ENCODE measurements around the gene AGT.
"Not testable (repeated sequence)": the region's sequence is repeated elsewhere in the genome, so short reads cannot be mapped to it uniquely, and the experiment has no call there.

Gene AGT

DNA sequence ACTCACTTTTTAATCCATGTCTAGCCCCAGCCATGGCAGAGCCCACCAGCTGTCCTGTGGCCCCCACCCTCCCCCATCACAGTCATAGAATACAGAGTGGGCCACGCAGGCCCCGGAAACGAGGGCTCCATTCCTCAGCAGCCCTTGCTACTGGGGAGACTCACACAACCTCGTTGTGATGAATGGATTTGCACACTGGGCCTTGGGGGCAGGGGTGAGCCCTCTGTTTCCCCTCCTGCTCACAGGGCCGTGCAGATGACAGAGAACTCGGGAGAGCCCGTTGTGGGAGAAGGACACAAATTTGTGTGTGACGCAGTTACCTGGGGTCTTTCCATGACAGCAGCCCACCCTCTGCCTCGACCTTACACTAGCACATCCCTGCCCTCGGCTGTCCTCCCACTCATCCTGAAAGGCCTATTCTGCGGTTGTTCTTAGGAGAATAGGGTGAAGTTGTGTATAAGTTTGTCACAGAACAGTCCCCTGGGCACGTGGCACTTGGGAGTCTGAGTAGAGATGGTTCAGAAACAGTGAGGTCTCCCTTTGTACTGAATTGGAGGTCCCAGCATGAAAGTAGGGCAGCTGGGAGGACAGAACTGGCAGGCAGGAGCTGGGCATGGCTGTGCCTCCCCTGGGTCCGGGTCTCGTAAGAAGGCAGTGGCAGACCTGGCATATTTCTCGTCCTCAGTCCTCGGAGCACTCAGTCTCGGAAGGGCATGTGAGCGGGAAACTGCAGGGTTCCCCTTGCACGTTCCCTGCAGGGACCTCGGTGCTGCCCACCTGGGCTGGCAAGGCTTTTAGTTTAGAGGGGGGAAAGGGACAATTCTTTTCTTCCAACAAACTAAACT is 6.8 kb downstream of the AGT start:
- DNase-seq, result no peak

DNA sequence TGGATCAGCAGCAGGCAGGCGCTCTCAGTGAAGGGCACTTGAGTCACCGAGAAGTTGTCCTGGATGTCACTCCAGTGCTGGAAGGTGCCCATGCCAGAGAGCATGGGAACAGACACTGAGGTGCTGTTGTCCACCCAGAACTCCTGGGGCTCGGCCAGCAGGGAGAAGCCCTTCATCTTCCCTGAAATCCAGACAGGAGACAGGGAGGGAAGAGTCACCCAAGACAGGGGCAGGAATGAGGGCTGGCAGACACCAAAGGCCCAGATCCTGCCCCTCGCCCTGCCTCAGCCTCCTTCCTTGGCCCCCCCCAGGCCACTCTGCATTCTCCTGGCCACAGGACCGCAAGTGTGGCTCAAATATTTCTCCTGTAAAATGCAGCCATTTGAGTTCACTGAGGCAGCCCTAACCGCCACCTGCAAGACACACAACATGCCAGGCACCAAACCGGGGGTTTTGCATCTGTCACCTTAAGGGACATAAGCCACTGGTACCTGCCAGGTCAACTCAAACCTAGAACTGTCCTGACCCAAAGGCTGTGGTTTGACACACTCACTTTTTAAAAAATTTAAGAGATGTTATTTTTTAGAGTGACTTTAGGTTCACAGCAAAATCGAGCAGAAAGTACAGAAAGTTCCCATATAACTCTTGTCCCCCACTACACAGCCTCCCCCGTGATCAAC is 7.8 kb downstream of the AGT start:
- no peak for DNase-seq

DNA sequence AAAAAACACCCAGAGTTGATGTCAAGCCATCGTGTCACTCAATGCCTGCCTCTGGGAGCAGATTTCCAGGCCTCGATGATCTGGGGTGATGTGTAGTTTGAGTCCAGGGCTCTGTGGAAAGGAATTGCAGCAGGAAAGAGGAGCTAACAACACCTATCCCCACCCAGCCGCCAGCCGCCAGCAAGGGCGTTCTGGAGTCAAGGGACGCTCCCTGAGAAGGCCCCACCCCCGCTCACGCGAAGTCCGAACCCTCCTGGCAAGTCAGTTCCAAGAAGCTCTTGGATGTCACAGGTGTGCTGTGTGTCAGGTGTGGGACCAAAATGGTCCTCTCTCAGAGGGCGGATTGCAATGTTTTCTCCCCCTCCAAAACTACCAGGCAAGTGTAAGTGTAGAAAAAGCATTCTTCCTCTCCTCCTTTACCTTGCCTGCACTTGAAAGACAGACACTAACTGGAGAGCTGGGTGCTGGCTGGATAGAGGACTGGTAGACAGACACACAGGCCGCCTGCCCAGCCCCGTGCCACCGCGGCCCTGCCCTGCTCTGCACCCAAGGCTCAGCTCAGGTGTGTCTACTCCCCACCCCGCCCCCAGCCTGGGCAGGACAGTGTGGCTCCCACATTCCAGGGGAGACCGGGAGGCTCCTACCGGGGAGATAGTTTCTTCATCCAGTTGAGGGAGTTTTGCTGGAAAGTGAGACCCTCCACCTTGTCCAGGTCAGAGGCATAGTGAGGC is 8.5 kb downstream of the AGT start:
- DNase-seq, result no peak

DNA sequence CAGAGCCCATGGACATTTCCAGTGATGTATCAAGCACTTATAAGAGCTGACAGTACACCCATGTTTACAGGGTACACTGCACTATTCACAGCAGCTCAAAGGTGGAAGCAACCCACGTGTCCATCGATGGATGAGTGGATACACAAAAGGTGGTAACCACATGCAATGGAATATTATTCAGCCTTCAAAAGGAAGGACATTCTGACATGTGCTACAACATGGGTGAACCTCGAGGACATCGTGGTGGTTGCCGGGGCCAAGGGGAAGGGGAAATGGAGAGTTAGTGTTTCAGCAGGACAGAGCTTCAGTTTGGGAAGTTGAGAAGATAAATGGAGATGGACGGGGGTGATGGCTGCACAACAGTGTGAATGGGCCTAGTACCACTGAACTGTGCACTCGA is 9.1 kb downstream of the AGT start:
- DNase-seq, result no peak

DNA sequence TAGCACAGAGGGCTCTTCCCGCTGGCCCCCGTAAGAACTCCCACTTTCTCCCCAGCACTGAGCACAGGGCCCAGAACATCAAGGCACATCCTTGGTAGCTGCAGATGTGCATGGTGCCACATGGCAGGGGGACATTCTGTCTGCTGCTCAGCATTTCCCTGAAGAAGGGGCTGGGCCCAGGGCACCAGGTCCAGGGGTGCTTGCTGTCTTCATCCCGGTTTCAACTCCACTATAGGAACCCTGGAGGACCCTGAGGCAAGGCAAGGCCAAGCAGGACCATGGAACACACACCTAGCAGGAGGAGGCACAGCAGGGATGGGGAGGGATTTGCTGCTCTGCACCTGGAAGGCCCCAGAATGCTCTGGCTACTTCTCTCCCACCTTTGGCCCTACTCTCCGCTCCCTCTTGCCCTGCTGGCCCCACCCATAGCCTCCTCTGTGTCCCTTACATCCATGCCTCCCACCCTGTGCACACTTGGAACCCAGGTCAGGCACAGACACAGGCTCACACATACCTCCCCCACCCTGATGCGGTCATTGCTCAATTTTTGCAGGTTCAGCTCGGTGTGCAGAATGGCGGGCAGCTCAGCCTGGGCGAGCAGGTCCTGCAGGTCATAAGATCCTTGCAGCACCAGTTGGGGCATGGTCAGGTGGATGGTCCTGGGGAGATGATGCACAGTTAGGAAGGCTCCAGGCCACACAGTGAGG is 10.1 kb downstream of the AGT start:
- DNase-seq, result no peak

DNA sequence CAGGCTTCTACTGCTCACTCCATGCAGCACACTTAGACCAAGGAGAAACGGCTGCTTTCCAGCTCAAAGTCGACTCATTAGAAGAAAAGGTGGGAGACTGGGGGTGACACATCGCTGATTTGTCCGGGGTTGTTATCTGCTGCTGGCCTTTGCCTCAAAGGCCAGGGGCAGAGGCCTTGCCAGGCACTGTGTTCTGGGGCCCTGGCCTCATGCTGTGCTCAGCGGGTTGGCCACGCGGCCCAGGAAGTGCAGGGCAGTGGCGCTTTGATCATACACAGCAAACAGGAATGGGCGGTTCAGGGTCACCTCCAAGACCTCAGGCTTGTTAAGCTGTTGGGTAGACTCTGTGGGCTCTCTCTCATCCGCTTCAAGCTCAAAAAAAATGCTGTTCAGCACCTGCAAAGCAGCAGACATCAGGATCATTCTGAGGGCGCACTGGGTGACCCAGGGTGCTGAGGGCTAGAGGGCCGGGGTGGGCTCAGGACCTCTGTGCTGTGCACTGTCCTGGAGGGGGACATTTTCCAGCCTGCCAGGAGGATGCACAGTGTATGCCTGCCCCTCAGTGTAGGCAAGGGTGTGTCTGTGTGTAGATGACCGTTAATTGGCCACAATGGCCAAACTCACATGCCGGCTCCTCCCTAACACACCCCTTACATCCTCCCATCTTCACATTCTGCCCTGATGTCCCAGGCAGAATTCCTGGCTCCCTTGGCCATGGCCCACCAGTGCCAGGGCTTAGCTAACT is 10.8 kb downstream of the AGT start:
- no peak for DNase-seq

DNA sequence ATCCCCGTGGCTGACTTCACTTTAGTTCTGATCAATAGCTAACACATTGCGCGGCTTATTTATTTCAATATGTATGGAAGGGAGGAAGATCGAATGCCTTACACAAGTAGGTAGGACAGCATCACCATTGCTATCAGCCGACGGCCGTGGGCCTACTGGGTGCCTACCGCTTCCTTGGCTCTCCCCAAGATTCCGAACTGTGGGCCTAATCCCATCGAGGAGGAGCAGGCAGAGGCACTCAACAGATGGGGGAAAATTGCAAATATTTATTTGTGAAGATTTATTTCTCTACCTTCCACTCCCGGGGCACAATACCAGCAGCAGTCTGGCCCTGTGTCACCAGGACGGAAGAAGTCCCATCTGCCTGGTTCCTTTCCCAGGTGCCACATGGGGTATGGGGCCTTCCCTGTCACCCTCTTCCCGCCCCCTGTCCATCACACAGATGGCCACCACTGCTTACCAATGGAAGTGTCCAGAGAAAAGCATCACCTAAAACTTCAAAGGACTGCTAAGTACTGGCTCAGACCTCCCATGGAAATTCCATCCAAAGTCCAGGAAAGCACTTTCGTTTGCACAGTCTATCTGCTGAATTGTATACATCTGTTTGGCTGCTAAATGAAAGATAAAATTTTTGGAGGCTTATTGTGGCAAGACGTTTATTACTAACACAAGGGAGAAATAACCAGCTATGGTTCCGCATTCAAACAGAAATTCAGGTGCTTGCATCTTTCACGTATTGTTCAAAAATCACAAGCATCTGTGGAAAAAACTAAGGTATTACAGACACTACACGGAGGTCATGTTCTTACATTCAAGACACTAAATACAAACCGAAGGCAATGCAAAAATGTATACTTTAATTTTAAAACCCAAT is 11.8 kb downstream of the AGT start:
- DNase-seq, result no peak

DNA sequence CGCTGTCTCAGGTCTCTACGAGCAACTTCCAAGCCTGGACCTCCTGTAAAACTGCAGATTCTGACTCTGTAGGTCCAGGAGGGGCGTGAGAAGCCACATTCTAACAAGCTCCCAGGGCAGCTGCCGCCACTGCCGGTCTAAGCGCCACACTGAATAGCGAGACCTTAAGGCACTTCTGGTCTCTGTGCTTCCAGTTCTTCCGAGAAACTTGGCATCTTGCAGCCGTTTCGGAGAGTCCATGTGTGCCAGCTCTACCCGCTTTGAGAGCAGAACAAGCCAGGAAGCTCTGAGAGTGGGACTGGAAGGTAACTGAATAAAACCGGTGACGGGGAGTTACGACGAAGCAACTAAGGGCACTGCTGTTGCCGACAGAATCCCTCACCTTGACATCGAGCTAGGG is 12.5 kb downstream of the AGT start:
- DNase-seq, result no peak

DNA sequence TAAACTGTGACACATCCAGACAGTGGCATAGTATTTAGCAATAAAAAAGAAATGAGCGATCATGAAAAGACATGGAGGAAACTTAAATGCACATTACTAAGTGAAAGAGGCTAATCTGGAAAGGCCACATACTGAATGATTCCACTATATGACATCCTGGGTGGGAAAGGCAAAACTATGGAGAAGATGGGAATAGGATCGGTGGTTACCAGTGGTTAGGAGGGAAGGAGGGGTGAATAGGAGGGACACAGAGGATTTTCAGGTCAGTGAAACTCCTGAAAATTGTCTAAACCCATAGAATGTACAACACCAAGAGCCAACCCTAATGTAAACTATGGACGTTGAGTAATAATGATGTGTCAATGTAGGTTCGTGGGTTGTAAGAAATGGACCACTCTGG is 13.8 kb downstream of the AGT start:
- DNase-seq, result no peak

DNA sequence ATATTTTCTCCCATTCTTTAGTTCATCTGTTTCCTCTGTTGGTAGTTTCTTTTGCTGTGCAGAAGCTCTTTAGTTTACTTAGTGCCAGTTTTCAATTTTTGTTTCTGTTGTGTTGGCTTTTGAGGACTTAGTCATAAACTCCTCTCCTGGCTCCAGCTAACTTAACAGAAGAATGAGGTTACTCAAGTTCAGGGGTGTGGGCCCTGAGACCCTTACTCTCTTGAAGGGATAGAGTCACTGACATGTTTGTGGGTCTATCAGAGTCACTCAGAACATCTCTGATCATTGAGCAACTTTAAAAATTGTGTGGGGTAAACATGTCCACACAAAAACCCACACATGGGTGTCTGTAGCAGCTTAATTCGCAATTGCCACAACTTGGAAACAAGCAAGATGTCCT is 14.2 kb downstream of the AGT start:
- no peak for DNase-seq

DNA sequence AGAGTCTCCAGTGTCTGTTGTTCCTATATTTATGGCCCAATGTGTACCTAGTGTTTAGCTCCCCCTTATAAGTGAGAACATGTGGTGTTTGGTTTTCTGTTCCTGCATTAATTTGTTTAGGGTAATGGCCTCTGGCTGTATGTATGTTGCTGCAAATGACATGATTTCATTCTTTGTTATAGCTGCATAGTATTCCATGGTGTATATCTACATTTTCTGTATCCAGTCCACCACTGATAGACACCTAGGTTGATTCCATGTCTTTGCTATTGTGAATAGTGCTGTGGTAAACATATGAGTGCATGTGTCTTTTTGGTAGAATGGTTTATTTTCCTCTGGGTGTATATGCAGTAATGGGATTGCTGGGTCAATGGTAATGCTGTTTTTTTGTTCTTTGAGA is 15.0 kb downstream of the AGT start:
- DNase-seq, result not testable (repeated sequence)

DNA sequence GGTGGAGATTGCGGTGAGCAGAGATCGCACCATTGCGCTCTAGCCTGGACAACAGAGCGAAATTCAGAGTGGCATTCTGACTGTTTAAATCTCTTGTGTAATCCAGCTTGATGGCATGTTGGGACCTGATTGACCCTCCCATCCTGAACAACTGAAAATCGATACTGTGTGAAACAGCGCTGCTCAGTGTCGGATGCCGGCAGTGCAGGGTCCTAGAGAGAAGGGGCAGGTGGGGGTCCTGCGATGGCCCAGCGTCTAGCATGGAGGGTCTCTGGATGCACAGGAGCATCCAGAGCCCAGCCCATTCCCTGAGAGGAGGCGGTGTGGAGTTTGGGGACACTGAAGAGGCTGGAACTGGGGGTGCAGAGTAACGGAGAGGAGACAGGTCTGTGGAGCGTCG is 15.8 kb downstream of the AGT start:
- DNase-seq, result no peak

DNA sequence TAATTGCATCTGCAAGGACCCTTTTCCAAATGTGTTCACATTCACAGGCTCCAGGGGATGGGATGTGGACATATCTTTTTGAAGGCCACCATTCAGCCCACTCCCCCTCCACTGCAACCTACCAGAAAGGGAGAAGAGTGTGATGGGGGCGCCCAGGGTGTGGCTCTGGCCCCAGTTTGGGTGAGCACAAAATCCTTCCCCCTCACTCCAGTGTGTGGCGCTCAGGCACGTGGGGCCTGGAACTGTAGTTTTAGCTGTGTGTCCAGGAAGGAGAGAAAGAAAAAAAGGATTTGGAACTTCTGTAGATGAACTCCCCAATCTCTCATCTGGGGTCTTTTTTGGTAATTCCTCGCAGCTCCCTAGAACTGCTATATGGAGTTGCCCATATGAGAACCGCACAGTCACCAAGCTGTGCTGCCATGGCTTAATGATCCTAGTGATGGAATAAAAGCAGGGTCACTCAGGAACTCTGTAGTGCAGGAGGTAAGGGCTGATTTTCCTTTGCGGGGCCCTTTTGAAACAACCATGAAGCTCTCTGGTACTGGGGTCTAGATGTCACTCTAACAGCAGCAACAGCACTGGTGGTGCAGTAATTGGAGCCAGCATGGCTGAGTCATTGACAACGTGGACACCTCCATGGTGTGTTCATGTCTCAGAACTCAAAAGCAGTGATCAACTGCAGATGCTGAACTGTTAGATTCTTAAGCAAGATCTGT is 17.0 kb downstream of the AGT start:
- no peak for DNase-seq

DNA sequence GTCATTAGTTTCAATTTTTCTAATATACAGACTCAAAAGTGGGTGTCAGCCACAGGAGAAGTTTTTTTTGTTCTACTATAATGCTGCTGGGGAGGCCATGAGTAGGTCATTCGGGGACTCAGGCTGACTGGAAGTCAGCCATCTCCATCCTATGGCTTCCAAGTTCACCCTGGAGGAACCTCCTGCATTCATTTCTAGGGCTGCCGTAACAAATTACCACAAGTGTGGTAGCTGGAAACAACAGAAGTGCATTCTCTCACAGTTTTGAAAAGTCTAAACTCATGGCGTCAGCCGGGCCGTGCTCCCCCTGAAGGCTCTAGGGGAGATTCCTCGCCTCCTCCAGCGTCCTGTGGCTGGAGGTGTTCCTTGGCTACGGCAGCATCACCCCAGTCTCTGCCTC is 17.7 kb downstream of the AGT start:
- no peak for DNase-seq

DNA sequence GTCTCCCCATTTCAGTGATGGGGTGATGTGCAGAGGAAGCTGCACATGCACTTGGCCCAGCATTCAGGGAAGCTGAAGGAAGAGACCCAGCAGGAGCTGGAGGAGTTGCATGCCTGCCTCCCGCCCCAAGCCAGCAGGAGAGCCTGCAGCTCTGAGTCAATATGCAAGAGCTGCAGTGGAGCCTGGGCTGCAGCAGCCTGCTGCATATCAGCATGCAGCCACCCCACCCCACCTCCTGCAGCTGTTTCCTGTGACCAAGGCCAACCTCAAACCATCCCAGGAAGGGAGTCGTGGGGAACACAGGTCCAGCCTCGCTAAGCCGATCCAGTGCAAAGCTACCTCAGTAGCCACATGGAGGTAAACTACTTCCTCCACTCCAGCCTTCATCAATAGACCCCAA is 18.9 kb downstream of the AGT start:
- no peak for DNase-seq

DNA sequence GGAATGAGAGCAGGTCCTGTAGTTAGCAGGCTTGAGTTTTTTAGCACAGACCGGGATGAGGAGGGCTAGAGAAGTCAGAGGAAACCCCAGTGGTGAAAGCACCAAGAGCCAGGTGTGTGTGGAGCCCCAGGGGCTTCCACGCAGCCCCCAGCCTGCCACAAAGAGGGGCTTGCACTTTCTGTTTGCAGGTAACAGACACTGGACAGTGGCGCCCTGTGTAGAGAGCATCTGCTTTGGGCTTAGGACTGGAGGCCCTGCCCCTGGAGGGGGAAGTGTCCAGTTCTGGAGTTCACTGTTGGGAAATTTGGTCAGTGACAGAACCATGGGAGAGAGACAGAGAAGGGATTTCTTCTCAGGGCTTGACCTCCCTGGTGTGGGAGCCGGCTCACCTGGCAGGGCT is 19.5 kb downstream of the AGT start:
- DNase-seq, result no peak

DNA sequence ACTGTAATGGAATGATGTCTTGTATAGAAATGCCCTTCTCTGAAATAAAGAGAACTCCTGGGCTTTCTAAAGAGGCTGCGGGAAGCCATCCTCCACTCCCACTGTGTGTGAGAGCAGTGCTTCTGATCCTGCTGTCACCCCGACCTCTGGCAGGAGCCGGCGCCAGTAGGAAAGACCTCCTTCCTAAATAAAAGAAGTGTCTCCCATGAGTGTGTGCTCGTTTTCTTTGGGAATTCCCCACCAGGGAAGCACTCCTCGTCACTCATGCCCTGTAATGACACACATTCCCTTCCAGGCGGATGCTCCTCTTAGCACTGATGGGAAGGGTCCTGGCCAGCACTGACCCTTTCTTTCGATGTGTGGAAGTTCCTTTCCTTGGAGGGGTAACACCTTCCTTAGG is 20.1 kb downstream of the AGT start:
- DNase-seq, result no peak

DNA sequence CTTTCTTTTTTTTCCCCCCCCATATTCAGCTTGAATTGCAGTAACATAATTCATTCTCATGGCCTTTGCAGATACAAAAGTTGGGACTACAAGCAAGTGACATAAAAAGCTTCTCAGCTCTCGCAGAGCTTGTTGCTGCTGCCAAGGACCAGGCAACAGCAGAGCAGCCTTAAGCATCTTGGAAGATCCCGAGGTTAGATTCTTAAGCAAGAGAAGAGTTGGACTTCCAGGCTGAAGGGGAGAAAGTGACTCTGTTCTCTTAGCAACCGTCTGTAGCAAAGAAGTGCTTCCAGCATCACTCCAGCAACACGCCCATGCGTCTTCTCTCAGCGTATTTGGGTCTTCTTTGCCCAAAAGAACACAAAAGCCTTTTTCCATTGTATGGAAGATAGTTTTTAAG is 20.7 kb downstream of the AGT start:
- DNase-seq, result no peak

DNA sequence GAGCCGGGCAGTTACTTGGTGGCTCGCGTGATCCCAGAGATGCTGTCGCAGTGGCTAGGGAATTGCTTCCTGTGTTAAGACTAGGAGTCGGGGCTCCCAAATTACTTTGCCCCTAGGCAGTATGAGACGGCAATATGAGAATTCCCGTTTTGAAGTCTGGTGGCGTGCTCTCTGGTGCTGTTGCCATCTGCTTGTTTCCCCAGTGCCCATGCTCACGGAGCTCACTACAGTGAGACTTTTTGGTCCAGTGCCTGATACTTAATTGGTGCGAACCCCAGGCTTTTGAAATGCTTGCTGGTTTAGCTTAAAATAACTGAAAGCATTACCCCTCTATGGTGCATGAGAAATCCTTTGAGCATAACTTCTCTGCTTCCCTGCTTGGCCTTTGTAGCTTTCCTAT is 22.3 kb downstream of the AGT start:
- no peak for DNase-seq

DNA sequence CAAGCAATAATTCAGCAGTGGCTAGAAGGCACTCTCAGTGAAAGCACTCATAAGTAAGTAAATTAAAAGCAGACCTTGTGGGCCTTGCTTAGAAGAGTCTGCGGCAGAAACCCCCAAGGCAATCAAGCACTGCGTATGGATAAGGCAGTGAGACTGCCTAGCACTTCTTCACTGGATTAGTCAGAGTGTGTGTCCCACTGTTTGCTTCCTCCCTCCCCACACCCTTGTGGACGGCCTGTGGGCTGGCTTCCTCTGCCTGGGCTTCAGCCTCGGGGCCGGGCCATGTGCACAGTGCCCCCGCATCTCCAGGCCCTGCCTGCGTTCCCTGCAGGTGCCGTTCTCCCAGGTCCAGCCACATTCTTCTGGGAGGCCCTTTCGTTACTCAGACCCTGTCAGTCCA is 23.8 kb downstream of the AGT start:
- no peak for DNase-seq

DNA sequence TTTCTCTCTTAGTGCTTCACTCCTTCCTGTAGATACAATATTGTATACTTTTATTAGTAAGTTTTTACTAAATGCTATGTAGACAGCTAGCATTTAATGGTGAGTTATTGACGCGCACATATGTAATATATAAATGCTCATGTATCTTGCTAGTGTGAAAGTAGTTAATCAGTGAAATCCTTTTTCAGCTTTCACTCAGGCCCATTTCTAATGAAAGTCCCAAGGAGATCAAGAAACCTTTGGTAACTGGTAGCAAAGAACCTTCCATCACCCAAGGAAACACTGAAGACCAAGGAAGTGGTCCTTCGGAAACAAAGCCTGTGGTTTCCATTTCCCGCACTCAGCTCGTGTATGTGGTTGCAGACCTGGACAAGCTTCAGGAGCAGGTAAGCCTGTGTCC is 27.2 kb downstream of the AGT start:
- no peak for DNase-seq

Data from CD4-positive, alpha-beta T cell treated with Interleukin-12 subunit alpha and Interleukin-12 subunit beta, for 1 hour (primary cell).